GM15510 (cell line): Measurements from ENCODE around the gene RMP24.

Source experiments
- POLR2A ChIP-seq: IDR thresholded peaks from 3 replicates; pipeline ENCODE4 v1.6.1; 2011; ENCODE audit warnings: borderline replicate concordance; ENCODE audit not compliant: insufficient read length; ENCODE audit errors: extremely low read depth

Gene RMP24

GRCh38 chr18:35993013-35993412 lies 20.5 kb downstream of the RMP24 start:
- no peak for TF ChIP-seq POLR2A

GRCh38 chr18:35998967-35999366 lies 26.5 kb downstream of the RMP24 start:
- TF ChIP-seq POLR2A, result no peak

- no peak for TF ChIP-seq POLR2A
Observed at GRCh38 chr18:35999925-36000324, 27.4 kb downstream of the RMP24 start.

GRCh38 chr18:36006997-36007396 lies 34.5 kb downstream of the RMP24 start:
- TF ChIP-seq POLR2A, result no peak

- no peak for TF ChIP-seq POLR2A
Observed at GRCh38 chr18:36009214-36009613, 36.7 kb downstream of the RMP24 start.

- no peak for TF ChIP-seq POLR2A
Observed at GRCh38 chr18:36012891-36013290, 40.4 kb downstream of the RMP24 start.

- no peak for TF ChIP-seq POLR2A
Observed at GRCh38 chr18:36015629-36016028, 43.1 kb downstream of the RMP24 start.

- TF ChIP-seq POLR2A, result no peak
Observed at GRCh38 chr18:36017232-36017631, 44.8 kb downstream of the RMP24 start.

GRCh38 chr18:36020174-36020711 lies 47.8 kb downstream of the RMP24 start:
- TF ChIP-seq POLR2A, result no peak

GRCh38 chr18:36023336-36023735 lies 50.9 kb downstream of the RMP24 start:
- TF ChIP-seq POLR2A, result no peak

GRCh38 chr18:36025025-36025424 lies 52.5 kb downstream of the RMP24 start:
- no peak for TF ChIP-seq POLR2A

- TF ChIP-seq POLR2A, result no peak
Observed at GRCh38 chr18:36028859-36029258, 56.4 kb downstream of the RMP24 start.
